ENCODE results near the gene NTMT1.
"Not testable (repeated sequence)": the region's sequence is repeated elsewhere in the genome, so short reads cannot be mapped to it uniquely, and the experiment has no call there.

The NTMT1 gene

DNA sequence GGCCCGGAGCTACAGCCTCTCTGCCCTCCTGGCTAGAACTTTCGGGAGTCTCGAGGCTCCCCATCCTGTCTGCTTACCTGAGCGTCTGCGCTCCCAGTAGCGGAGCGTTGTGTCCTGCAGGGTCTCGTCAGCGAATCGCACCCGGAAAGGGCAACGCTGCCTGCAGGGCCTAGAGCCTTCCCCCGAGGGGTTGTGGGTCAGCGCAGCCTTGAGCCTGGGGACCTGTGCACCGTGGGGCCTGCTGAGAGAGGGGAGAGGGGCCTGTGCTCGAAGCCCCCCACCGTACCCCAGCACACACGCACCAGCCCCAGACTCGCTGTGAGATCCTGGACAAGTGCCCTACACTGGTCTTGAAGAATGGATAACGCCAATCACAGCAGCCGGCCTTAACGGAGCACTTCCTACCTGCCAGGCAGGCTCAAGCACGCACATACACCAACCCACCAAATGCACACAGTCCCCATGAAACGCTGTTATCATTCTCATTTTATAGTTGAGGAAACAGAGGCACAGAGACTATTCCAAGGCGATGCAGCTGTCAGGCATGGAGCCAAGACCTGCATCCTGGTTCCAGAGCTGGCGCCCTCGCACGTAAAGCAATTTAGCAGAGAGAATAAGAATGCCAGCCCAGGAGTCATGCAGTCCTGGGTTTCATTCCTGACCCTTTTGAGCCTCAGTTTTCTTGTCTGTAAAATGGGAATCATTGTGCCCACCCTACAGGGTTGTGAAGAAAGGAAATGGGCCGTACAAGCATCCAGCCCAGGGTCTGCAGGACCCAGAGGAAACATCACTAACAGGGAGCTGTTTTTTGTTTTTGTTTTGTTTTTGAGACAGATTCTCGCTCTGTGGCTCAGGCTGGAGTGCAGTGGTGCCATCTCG is 10.3 kb upstream of the NTMT1 start:
- DNase-seq = no peak

DNA sequence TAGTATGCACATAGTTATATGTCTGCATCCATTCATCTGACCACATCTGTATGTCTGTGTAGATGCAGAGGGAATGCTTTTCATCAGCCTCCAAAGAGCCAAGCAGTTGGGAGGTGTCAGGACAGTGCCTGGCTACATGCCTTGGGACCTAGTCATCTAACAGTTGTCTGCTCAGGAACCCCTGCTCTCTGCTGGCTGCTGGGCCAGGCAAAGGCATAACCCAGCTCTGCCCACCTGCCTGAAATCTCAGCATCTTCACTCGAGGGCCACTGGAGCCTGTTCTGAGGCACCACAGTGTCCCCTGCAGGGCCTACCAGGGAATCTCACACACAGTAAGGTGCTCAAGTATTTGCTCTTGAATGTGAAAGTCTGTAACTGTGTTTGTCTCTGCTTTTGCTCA is 8.8 kb upstream of the NTMT1 start:
- DNase-seq = peak; percentile 87

DNA sequence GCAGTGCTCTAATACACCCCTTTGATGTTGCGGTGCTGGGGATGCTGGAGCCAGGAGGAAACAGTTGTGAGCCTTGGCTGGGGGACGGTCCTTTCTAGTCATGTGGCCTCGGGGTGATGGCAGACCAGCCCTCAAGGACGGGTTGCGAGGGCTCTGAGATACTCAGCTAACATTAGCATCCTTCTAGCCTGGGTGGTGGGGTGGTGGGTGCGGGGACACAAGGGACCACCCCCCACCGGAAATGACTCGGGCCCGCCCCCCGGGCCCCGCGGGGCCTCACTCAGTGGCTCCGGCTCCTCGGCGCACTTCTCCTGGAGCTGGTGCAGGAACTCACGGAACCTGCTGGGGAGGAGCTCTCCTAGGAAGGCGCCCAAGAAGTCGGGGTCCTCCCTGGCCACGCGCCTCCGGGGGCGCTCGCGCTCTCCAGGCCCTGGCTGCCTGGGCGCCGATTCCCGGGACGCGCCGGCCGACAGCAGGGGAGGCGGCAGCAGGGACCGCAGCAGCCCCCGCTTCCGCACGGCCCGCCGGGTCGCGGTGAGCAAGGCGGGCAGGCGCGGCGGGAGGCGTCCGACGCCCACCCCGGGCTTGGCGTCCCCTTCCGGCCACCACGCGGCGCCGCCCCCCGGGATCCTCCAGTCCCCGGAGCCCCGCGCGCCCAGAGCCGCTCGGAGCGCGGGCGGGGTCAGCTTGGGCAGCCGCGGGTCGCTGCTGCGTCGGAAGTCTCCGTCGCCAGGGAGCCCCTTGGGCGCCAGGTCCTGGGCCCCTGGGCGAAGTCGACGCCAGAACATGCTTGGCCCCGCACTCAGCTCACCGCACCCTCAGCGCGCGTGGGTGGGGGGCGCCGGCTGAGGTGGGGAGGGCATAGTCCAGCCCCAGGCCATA is 5.9 kb upstream of the NTMT1 start:
- no peak for DNase-seq

DNA sequence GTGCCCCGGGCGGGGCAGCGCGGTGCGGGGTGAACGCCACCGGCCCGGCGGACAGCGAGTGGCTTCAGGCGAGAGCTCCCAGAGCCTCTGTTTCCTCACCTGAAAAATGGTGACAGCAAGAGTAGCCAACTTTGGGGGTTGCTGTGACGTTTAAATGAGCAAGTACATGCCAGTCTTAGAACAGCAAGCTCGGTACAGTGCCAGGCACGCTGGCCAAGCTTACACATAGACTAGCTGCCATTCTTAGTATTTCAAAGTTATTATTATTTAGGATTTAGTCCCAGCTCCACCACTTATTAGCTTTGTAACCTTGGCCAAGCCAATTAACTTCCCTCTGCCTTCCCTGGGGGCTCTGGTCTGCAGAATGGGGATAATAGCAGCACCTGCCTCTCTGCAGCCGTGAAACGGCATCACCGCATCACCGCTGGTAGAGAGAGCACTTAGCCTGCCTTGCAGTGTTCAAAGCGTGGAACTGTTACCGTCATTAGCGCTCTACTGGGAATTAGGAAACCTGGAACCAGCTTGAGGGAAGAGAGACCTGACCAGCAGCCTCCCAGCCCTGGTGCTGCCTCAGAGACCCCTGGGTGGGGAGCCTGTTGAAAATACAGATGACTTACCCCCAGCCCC is 5.2 kb upstream of the NTMT1 start, which contains the start of gene C9orf50:
Gene C9orf50, minus strand, starts transcription at position 433 of the 627 bp plus-strand sequence. CDS start 527 bp downstream, outside the sequence.
- no peak for DNase-seq

DNA sequence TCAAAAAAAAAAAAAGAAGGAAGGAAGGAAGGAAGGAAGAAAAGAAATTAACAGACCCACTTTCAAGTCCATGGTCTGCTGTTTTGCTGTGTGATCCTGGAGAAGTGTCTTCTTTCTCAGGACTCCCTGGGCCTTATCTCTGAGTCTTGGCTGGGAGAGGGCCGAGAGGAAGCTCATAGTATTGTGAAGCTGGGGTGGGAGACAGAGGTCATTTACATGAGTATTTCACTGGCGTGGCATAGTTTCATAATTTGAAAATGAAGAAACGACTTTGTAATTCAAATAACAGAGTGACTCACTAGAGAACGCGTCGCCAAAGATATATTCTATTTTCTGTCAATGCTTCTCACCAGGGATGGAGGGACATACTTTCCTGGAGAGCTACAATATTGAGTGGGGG is 2.6 kb upstream of the NTMT1 start:
- DNase-seq = peak; percentile 60

DNA sequence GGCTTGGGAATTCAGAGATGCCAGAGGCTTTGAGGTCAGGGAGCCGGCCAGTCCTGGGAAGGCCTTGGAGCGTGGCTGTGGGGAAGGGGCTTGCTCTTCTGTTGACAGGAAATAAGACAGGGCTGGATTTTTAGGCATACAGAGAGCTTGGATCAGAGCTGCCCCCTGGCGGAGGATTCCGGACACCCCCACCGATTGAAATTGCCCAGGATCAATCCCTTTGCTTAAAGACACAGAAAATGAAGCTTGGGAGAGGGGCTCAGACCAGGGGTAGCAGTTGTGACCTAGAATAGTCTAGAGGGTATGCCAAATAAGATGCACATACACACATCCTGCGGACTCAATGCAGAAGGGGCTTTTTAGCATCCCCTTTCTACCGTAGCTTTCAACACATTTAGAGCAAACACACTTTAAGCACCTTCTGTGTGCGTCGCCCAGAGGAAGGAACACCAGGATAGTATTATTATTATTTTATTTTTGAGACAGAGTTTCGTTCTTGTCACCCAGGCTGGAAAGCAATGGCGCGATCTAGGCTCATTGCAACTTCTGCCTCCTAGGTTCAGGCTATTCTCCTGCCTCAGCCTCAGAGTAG is 1.7 kb upstream of the NTMT1 start:
- peak; percentile 57 for DNase-seq

DNA sequence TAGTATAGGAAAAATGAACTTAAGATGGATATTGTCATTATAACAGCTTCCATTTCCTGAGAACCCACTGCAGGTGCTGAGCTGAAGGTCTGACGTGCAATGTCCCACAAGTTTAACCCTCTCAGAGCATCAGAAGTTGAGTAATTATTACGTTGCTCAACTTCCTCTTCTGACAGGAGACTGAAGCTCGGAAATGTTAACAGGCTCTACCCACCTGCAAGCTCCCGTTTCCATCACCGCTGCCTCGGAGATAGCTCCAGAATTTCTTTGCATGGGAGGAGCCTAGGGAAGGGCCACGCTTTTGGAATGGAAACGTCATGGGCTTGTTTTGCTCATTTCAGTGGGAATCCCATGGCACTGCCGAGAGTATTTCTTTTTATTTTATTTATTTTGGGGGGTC is 1.0 kb upstream of the NTMT1 start:
- no peak for DNase-seq

DNA sequence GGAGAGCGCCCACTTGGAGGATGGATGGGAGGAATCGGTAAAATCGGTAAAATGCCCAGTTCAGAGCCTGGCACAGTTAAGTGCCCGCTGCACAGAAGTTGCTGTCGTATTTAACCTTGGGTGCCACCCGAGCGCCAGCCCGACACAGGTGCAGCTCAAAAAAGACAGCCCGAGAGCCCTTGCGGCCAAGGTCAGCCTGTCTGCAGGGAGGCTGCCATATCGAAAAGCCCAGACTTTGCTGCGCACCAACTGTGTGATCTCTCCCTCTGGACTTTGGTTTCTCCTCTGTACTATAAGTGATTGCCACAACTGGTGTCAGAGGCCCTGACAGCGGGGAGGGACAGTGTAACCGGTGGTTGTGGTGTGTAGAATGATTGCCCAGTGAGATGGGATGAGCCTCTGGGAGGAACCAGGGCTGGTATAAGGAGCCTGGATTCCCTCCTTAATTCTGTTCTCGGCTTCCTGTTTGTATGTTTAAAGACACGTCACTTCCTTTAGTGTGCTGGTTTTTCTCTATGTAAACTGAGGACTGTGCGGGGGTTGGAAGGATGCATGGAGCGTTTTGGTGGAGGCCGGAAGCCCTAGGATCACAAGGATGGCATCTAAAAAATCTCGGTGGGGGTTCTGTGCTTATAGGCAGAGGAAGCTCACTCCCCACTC is 792 bp downstream of the NTMT1 start:
- DNase-seq = peak; percentile 90

DNA sequence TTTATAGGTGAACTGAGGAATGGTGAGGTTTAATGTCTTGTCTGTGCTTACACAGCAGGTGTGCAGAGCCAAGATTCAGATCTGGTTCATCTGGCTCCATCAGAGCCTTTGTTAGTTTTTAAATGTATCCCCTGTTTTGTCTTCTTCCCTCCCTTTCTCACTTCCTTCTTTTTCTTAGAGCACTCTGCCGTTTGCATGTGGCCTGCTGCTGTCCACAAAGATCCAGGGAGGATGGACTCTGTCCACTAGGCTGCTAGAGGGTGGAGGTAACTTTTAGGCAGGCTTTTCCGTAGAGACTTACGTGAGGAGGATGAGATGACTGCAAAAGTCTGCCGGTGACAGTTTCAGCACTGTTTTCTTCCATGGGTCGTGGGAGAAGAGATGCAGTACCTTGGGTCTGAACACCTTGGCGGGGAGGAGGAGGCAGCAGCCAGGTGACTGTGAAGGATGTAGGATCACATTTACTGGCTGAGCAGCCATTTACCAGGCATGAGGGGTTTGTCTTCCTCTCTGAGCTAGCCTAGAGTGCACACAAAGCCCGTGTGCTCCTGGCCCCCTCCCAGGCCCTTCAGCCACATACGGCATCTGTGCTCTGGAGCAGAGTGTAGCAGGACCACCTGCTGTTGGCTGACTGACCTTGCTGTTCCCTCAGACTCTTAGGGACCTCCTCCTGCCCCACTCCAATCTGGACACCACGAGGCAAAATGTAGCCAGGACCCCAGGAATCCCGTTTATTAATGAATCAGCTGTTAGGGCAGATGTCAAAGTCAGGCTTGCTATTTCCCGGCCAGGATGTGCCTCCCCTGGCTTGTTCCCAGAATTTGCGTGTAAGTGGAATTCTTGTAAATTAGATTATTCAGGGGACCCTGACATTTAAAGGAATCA is 1.8 kb downstream of the NTMT1 start:
- DNase-seq = peak; percentile 50

DNA sequence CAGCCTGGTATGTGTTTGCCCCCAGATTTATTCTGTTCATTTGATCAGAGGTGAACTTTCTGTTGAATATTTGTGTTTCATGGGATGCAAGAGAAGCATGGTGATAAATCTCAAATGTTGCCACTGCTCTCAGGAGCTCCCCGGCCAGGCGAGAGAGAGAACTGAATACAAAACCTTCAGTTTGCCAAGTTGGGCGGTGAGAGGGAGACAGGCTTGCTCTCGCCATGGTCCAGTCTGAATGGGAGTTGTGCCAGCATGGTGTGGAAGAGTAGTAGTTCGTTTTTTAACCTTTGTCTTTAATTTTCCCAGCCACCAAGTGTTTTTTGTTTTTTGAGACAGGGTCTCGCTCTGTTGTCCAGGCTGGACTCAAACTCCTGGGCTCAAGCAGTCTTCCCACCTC is 2.7 kb downstream of the NTMT1 start:
- no peak for DNase-seq

DNA sequence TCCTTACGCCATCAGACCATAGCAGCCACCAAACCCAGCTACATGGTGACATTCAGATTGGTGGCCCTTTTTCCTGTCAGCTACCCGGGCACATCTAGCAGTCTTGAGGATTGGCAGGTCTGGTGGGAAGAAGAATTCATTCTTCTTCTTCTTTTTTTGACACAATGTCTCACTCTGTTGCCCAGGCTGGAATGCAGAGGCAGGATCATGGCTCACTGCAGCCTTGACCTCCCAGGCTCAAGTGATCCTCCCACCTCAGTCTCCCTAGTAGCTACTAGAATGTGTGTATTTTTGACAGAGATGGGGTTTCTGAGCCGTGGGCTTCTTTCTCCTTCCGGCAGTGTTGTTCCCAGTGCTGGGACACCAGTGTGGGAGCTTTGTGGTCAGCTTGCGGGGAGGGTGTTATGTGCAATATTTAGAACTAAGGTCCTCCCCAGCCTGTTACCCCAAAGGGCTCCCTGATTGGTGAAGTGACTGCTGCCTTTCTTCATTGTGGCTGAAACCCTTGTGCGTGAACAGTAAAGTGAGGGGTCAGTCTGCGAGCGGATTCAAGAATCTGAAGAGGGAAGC is 3.4 kb downstream of the NTMT1 start:
- no peak for DNase-seq

DNA sequence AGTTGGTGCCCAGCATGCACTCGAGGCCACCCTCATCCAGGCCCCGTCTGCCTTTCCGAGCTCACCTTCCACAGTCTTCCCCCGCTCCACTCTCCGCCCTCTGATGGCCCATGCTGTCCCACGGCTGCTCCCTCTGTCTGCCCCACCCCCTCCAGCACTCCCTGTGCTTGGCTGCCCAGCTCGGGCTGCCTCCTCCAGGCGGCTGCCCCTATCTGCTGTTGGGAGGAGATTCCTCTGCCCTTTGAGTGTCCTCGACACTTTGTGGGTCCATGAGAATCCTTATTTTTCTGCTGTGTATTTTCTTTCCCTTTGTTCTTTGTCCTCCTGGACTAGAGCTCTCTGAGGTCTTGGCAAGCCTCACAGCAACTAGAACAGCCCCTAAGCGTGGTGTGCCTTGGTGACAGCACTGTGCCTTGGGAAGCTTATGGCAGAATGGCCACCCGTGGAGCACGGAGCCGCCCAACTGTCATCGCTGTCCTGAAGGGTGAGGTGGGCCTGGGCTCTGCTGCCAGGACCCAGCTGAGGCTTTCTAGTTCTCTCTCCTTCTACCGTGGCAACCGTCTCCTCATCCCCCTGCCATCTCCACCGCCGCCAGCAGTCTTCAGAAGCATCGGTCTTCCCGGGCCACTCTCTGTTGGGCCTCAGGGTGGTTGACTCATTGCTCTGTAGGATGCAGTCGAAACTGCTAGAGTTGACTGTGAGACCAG is 5.2 kb downstream of the NTMT1 start:
- DNase-seq = no peak

DNA sequence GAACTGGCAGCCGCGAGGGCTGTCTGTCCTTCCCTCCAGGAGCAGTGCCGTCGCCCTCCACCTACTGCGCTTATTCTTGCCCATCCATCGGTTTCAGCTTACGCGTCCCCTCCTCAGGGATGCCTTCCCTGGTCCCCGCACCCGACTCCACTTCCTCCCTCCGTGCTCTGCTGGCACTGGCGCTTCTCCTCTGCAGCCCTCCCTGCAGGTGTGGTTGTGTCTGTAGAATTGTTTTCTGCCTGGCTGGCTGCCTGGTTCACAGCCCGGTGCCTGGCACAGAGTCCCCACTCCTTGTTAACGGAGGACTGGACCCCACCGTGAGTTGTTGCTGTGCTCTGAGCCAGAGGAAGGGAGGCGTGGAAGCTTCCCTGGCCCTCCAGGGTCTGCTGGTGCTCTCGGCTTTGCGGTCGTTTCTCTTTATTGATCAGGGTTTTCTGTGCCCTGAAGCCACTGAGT is 5.7 kb downstream of the NTMT1 start:
- no peak for DNase-seq

DNA sequence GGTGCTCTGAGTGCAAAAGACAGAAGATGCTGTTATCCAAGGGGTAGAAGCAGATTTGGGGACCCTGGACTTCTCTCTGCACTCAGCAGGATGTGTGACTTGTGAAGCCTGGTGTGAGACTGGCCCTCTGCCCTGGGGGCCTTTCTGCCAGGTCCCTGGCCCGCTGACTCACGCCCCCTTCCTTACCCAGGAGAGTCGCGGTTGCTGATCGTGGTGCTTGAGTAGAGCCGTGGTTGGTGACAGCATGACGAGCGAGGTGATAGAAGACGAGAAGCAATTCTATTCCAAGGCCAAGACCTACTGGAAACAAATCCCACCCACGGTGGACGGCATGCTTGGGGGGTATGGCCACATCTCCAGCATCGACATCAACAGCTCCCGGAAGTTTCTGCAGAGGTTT is 6.5 kb downstream of the NTMT1 start:
- DNase-seq = peak; percentile 39

DNA sequence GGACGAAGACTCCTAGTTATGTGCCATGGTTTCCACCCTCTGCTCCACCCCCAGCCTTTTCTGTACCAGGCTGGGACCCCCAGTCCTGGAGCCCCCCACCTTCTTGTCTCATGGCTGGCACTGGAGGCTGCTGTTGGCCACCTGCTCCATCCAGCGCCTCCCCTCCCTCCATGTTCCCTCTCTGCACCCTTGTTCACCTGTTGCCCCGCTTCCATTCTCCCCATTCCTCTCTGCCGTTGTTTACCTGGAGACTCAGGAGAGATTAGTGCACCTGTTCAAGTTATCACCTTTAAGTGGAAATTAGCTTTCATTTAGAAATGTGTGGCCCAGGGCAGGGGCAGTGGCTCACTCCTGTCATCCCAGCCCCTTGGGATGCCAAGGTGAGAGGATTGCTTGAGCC is 7.2 kb downstream of the NTMT1 start:
- no peak for DNase-seq

DNA sequence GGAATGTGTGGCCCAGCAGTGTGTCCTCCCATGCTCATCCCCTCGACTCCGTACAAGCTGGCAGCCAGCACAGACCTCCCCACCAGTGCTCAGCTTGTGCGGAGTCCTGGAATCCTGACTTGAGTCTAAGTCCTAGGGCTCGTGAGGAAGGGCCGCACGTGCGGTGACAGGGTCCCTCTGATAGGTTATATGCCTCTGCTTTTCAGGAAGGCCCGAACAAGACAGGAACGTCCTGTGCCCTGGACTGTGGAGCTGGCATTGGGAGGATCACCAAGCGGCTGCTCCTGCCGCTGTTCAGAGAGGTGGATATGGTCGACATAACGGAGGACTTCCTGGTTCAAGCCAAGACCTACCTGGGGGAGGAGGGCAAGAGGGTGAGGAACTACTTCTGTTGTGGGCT is 7.9 kb downstream of the NTMT1 start:
- DNase-seq = no peak

DNA sequence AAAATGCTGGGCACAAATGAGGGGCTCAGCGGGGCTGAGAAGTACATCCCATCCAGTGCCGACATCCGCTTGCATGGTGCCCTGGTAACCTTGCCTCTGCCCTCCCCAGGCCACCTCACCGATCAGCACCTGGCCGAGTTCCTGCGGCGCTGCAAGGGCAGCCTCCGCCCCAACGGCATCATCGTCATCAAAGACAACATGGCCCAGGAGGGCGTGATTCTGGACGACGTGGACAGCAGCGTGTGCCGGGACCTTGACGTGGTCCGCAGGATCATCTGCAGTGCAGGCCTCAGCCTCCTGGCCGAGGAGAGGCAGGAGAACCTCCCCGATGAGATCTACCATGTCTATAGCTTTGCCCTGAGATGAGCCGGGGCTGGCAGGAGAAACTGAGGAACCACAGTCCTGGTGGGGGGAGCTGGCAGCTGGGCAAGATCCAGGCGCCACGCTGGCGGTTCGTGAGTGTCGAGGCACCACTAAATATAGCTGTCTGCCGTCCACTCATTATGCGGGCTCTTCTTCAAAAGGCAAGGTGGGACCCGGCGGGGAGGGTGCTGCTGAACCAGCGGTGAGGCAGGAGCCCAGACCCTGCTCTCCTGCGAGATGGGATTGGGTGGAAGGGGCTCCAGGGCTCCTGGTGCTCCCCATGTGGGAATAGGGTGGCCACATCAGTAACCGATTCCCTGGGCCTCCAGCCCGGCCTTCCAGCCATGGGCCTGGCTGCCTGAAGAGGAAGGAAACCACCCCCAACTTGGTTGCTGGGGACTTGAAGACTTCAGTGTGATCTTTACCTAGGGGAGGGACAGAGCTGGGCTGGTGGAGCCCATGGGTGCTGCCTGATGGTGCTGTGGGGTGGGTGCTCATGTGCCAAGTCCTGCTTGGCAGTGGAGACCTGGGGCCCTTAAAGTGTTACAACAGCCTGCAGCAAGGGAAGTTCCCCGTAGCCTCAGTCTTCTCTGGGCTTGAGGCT is 9.4 kb downstream of the NTMT1 start:
- DNase-seq = no peak

DNA sequence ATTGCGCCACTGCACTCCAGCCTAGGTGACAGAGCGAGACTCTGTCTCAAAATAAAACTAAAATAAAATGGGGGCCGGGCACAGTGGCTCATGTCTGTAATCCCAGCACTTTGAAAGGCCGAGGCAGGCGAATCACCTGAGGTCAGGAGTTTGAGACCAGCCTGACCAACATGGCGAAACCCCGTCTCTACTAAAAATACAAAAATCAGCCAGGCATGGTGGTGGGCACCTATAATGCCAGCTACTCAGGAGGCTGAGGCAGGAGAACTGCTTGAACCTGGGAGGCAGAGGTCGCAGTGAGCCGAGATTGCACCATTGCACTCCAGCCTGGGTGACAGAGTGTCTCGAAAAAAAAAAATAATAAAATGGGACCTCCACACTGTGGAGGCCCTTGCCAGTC is 10.4 kb downstream of the NTMT1 start:
- DNase-seq = not testable (repeated sequence)

DNA sequence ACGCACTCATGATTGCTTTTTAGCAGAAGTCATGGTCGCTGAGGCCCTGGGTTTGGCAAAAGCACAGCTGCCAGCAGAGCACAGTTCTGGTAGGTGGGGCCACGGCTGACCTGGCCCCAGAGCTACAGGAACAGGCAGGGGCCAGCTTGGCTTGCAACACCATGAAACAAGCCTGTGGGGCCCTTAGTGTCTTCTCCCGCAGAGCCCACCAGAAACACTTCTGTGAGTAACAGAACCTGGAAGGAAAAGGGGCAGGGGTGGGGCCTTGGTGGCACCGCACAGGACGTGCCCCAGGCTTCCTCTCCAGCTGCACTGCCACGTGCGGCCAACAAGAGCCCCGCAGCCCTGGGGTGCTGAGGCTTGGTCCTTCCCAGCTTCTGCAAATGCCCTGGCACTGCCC is 11.1 kb downstream of the NTMT1 start:
- no peak for DNase-seq

Measured in fibroblast of upper back skin (primary cell).